HT-29 (cell line): ENCODE data around the gene C2orf42. TPM values are rescaled to one million over a fixed set of nuclear protein-coding genes. Genes with fewer than 3 reads are reported as not detected.
"Not testable (repeated sequence)": the region's sequence is repeated elsewhere in the genome, so short reads cannot be mapped to it uniquely, and the experiment has no call there.

Experiments
- DNase-seq: peaks from one replicate; pipeline ENCODE4 v3.0.0-alpha.2; 2015; ENCODE audit warnings: low spot score
- total RNA-seq: library from RNA; depleted of rRNA; stranded (reverse); fragments of >200 nt; shearing (Covaris generic); gene quantifications from 2 replicates; pipeline ENCODE4 v1.2.3, GENCODE V29; 2014

C2orf42 gene
- total RNA-seq, 1 experiment from 2014 or later, result 10.5 TPM

DNA sequence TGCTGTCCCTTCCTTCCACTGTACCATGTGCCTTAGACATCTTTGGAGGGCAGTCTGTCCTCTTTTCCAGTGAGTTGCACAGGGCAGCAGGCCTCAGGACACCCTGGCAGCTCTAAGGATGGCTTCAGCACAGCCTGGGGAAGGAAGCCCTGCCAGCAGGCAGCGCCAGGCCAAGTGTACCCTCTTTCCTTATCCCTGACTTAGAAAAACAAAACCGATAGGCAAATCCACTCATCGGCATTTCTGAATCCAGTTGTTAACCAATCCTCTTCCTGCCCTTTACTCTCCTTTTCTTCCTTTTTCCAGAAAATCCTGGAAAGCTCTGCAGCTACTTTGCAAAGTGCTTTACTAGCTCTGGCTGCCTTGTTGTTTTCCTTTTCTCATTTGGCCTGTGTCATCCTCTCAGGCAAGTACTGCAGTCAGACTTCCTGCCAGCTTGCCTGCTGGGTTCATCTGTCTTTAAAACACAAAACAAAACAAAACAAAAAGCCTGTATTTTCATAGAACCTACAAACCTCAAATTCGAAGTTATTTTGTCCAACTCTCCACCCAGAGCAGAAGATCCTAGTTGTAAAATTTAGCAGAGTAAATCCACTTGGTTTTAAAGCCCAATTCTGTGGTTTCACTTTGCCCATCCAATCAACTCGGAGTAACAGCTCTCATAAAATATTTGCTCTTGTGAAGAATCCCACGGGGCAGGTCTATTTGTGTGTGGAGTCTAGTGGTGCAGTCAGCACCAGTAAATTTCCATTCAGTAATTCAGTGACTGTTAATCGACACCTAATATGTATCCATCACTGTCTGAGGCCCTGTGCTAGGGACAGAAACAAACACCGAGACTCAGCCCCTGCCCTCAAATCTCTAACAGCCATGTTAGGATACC, 58.3 kb downstream of the C2orf42 start:
- peak; percentile 58 for DNase-seq

DNA sequence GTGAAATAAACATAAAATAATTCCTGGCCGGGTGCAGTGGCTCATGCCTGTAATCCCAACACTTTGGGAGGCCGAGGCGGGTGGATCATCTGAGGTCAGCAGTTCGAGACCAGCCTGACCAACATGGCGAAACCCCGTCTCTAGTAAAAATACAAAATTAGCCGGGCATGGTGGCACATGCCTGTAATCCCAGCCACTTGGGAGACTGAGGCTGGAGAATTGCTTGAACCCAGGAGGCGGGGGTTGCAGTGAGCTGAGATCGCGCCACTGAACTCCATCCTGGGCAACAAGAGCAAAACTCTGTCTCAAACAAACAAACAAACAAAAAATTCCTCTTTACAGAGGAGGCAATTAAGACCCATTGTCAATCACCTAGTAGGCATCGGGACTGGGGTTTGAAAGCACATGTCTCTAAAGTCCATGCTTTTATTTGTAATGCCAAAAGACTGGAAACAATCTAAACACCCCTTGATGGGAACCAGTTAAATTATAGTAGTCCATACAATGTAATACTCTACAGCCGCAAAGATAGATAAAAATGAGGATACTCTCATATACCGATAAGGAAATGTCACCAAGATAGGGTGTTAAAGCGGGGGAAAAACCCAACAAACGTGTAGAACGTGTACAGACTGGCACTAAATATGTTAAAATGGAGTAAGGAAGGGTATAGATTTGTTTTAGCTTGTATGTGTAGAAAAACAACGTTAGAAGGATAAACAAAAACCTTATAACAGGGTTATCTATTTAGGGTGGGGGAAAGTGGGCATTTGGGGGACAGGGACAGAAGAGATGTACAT, 59.3 kb downstream of the C2orf42 start:
- DNase-seq, result not testable (repeated sequence)

DNA sequence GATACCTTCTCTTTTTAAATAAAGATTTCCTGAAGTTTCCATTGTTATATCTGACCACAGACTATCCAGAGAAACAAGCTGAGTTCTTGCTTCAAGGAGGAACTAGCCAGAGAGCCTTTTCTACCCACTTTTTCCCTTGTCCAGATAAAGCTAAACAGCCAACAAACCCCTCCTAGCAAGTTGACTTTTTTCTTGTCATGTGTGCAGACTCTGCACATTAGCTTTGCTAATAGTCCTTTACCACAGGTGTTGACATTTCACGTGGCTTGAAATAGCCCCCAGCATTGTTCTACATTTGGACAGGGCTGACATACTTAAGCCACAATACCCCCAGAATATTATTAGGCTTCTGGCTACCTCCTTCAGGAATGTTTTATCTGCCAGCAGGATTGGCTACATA, 62.8 kb downstream of the C2orf42 start:
- no peak for DNase-seq

DNA sequence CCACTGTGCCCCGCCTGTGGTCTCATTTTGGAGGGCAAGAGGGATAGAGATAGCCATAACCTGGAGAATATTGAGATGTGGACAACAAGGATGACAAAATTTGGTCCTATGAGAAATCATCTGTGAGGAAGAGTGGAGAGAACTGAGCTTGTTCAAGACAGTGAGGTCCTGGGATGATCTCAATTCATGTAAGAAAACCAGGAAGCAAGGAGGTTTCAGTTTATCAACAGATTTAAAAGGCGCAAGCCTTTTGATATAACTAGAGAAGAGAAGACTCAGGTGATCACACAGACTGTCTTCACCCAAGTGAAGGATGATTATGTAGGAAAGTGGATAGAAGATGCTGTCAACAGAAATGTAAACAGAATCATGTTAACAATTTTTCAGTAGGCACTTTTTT, 64.4 kb downstream of the C2orf42 start:
- no peak for DNase-seq

DNA sequence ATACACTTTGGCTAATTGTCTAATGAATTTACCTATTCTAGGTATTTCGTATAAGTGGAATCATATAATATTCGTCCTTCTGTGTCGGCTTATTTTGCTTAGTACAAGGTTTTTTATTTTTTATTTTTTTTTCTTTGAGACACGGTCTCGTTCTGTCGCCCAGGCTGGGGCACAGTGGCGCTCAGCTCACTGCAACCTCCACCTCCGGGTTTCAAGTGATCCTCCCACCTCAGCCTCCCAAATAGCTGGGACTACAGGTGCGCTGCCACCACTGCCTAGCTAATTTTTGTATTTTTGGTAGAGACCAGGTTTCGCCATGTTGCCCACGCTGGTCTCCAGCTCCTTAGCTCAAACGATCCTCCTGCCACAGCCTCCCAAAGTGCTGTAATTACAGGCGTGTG, 65.3 kb downstream of the C2orf42 start:
- DNase-seq, result no peak

DNA sequence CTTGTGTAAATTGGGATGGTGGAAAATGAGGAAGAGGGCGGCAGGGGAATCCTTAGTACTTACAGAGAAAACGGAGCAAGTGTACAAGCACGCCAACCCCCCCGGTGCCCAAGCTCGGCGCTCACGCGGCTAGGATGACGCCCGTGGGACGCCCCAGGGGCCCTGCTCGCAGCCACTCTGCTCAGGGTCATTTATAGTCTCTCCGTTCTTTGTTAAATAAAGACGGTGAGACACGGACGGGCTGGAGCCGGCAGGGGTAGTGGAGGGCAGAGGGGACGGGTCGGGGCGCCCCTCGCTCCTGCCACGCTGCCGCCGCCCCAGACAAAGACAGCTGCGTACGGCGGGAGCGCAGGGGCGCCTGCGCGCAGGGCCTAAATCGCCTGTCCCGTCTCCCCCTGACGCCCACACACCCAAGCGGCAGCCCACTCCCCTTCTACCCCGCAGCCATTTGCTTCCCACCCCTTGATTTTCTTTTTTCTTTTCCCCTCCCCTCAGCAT, 65.8 kb downstream of the C2orf42 start:
- DNase-seq, result peak; percentile 64

DNA sequence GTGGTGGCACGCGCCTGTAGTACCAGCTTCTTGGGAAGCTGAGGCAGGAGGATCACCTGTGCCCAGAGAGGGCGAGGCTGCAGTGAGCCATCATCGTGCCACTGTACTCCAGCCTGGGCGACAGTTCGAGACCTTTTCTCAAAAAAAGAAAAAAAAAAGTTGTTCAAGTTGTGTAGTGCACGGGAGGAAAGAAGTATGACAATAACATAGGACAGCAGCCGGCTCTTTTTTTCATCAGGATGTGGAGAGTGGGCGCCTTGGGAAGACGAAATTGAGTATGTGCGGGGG, 67.0 kb downstream of the C2orf42 start:
- no peak for DNase-seq

DNA sequence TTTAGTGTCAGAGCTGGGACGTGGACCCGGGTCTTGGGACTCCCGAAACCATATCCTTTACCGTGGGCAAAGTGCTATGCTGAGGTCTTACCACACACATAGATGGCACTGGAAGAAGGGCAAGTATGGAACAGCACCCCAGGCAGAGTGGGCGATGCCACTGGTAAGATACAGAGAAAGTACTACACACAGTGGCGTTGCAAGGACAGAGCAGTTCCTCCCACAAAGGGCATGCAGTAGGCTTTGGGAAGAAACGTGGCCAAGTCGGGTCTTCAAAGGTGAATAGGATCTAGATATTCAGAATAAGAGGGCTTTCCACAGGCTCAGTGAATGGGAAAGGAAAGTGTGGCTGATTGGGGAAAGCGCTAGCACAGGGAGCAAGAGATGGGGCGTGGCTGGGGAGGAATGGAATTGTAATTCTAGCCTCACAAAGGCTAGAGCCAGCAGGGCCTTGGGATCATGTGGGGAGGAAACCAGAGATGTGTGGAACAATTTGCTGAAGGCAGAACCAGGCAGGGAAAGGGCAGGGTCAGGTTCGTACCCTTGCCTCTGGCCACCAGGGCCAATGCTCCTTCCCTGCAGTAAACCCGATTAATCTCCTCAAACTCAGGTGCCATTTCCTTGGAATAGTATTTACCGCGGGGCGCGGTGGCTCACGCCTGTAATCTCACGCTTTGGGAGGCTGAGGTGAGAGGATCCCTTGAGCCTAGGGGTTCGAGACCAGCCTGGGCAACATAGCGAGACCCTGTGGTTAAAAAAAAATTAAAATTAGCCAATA, 67.6 kb downstream of the C2orf42 start:
- DNase-seq, result peak; percentile 26

DNA sequence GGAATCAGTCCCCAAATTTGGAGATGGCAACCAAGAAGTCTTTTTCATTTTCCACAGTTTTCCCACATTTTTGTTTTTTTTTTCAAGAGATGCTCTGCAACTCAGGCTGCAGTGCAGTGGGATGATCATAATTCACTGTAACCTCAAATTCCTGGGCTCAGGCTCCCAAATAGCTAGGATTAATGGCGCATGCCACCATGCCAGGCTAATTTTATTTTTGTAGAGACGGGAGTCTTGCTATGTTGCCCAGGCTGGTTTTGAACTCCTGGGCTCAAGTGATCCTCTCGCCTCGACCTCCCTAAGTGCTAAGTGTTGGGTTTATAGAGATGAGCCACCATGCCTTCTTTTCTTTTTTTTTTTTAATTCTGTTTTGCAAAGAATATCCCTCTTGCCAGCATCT, 68.3 kb downstream of the C2orf42 start:
- no peak for DNase-seq

DNA sequence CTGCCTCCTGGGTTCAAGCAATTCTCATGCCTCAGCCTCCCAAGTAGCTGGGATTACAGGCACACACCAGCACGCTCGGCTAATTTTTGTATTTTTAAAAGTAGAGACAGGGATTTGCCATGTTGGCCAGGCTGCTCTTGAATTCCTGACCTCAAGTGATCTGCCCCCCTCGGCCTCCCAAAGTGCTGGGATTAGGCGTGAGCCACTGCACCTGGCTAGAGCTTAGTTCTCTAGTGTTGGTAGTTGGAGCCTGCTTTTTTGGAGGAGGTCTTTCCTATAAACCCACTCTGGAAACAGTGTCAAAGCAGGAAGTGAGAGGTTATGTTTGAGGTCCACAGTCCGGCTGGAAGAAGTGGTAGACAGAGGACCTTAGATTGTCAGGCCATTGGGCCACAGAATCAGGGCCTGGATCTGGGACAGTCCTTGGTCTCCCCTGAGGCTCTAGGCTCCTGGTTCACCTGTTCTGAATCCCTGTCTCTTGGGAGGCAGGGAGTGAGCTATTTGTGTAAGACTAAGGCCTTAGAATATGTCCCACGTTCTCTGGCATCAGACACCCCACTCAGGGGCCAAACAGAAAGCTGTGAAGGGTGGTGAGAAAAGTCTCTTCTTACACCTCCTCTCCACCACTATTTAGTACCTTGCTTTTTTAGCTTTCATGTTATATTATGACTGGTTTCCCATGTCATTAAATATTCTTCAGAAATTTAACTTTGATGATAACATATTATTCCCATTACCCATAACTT, 69.0 kb downstream of the C2orf42 start:
- no peak for DNase-seq

DNA sequence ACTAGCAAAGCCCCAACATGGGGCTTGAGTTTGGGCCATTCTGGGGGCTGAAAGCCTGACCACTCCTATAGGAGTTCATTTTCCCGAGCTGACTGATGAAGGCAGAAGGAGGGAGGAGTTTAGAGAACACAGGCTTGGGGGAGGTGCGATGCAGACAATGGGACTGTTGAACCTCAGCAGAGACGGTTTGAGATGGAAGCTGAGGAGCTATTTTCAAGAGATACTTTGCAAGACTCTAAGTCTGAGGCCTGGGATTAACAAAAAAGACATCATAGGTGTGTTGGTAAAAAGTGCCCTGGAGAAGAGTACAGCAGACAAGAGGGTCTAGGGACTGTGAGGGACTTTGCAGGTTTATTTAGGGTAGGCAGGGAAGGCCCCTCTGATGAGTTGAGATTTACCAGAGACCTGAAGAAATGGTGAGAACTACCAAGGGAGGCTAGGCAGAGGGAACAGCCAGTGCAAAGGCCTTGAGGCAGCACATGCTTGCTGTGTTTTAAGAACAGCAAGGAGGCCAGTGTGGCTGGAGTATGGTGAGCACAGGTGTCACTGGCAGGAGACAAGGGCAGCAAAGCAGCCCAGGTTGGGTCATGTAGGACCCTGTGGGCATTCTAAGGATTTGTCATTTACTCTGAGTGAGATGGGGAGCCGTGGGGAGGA, 71.9 kb downstream of the C2orf42 start:
- no peak for DNase-seq

DNA sequence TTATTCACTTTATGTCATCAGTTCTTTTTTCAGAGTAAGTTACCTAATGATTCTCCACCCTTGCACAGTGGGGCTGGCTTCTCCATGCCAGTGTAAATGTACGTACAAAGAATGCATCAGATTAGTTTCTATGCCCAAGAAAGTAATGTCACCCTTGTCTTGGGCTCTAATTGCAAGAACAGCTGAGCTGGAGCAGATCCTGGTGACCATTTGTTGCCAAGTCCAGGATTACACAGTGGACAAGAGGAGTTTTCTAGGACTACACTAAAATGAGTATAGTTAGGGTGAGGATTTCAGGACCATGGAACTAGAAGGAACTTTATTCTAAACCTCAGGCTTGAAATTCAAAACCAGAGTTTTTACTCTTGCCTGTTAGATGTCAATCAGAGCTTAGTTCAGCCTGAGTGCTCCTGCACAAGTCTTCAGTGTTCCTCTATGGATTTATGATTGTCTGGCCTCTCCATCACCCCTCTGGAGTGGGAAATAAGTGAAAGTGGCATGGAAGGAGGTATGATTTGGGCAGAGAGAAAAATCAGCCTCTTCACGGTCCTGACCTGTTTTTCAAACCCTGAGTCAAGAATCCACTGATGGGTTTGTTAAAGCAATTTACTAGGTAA, 73.8 kb downstream of the C2orf42 start:
- no peak for DNase-seq

DNA sequence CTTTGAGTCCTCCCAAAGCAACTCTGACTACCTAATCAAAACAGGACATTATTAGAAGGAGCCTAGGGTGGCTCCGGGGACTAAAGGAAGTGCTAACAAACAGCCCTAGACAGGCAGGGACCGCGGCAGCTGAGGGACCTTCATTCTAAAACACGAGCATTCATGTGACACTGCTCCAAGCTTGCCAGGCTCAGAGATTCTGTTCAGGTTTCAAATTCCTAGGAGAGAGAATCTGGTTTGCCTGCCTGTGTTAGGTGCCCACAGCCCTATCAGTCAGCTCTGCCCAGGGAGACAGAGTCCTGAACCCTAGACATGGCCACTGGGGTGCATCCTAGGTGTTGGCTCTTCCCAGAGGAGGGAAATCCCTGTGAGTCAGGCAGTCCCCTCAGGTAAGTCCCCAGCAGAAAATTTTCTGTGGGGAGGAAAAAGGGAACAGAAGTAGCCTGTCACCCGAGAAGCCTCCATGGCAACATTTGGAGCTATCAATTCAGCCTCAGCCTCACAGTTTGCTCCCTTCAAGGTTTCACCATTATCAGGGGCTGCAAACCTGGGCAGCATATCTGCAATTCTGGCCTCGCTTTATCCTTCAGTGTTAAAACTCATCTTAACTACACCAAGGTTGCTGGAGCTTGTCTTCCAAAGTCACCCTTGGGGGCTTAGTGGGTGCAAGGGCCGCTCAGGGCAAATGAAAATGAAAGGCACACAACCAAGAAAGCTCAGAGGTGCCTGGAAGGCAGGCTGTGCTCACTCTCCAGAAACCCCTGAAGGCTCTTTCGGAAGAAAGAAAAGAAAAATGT, 75.0 kb downstream of the C2orf42 start:
- DNase-seq, result no peak

DNA sequence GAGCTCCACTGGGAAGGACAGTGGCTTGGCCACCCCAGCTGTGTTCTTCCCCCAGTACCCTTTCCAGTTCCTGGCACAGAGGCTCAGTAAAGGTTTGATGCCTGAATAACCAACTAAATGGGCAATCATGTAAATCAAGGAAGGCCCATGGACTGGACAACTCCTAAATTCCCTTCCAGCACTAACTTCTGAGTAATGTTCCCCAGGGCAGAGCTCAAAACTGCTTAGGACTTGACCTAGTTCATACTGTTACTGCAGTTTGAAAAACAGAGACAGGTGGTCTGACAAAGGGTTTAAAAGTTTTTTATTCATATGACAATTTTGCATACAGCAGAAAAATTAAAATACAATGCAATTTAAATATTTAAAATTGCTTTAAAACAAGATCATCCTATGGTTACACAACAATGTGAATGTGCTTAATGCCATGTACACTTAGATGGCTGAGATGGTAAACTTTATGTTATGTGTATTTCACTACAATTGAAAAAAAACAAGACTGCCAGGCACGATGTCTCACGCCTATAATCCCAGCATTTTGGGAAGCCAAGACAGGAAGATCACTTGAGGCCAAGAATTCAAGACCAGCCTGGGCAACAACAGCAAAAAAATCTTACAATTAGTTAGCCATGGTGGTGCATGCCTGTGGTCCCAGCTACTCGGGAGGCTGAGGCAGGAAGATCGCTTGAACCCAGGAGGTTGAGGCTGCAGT, 77.3 kb downstream of the C2orf42 start:
- DNase-seq, result no peak

DNA sequence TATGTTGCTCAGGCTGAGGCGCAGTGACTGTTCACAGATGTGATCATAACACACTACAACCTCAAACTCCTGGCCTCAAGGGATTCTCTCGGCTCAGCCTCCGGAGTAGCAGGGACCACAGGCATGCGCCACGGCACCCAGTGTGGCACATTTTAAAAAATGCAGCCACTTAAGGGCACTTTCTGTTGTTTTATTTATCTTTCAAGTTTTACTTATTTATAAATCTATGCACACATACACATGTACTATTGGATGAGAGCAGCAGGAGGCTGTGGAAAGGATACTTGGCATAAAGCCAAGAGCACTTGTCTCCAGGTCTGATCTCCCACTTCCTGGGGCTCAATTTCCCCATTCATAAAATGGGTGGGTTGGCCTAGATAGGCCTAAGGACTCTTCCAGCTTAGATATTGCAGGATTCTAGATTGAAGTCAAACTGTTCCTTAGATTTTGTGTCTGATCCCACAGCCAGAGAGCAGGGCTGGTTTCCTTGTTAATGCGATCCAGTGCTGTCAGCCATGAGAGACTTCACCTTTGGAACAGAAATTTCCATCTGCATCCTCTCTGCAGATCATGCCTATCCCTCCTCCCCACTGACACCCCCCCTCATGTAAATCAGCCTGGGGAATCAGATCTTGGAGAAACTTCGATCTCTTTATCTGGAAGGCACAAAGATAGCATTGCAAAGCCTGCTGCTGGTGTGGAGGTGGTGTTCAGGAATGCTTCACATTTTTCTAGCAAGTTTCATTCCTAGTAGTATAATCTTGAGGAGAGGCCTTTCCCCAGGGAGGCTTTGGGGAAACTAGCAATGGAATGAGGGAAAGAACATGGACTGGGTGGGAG, 78.8 kb downstream of the C2orf42 start:
- DNase-seq, result peak; percentile 43

DNA sequence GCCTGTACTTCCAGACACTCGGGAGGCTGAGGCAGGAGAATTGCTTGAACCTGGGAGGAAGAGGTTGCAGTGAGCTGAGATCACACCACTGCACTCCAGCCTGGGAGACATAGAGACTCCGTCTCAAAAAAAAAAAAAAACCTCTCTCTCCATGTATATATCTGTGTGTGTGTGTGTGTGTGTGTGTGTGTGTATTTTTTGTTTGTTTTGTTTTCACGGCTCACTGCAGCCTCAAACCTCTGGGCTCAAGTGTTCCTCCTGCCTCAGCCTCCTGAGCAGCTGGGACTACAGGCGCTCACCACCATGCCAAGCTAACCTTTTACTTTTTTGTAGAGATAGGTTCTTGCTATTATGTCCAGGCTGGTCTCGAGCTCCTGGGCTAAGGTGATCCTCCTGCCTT, 80.4 kb downstream of the C2orf42 start:
- DNase-seq, result not testable (repeated sequence)

DNA sequence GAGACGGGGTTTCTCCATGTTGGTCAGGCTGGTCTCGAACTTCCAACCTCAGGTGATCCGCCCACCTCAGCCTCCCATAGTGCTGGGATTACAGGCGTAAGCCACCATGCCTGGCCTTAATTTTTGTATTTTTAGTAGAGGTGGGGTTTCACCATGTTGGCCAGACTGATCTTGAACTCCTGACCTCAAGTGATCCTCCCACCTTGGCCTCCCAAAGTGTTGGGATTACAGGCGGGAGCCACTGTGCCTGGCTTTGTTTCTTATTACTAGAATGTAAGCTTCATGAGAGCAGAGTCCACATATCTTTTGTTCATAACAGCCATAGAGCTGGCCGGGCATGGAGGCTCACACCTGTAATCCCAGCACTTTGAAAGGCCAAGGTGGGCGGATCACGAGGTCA, 84.7 kb downstream of the C2orf42 start:
- not testable (repeated sequence) for DNase-seq
